ENCODE data around the gene ZNF785.

DNA sequence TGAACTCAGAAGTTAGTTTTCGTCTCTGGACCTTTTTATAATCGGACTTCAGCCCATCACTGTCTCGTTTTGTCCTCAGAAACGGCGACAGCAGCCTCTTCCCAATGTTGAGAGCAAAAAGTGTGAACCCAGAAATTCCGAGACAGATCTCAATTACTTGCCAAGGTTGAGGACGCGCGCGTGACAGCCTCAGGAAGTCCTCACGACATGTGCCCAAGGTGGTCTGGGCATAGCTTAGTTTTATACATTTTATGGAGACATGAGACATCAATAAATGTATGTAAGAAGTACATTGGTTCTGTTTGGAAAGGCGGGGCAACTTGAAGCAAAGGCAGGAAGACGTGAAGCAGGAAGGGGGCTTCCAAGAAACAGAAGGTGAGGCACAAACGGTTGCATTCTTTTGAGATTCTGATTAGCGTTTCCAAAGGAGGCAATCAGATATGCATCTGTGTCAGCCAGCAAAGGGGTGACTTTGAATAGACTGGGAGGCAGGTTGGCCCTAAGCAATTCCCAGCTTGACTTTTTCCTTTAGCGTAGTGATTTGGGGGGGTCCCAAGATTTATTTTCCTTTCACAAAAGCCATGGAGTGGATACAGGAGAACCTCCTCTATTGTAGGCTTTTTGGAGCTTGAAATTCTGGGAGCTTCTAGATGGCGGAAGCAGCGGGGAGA is 50.3 kb downstream of the ZNF785 start:
- no peak for TF ChIP-seq HDGF (IDR thresholded peaks at IDR 0.05; ENCODE audit: borderline replicate concordance)
- no peak for TF ChIP-seq ARNT (IDR thresholded peaks at IDR 0.05)
- no peak for TF ChIP-seq SP1 (IDR thresholded peaks at IDR 0.05)
- TF ChIP-seq ZNF384 (IDR thresholded peaks at IDR 0.05) = no peak
- no peak for TF ChIP-seq BHLHE40 (IDR thresholded peaks at IDR 0.05; ENCODE audit: borderline replicate concordance)
- TF ChIP-seq NFRKB (IDR thresholded peaks at IDR 0.05) = no peak
- no peak for TF ChIP-seq FOXA1 (IDR thresholded peaks at IDR 0.05)
- TF ChIP-seq, protein P1, sequence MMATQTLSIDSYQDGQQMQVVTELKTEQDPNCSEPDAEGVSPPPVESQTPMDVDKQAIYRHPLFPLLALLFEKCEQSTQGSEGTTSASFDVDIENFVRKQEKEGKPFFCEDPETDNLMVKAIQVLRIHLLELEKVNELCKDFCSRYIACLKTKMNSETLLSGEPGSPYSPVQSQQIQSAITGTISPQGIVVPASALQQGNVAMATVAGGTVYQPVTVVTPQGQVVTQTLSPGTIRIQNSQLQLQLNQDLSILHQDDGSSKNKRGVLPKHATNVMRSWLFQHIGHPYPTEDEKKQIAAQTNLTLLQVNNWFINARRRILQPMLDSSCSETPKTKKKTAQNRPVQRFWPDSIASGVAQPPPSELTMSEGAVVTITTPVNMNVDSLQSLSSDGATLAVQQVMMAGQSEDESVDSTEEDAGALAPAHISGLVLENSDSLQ (IDR thresholded peaks at IDR 0.05) = no peak; the same call in 1 of the 2 replicates
- TF ChIP-seq FOXK2 (IDR thresholded peaks at IDR 0.05) = no peak
- peak; percentile 94 for TF ChIP-seq L3MBTL2 (conservative IDR thresholded peaks at IDR 0.05)
- peak; percentile 74; the same call in 1 of the 2 replicates for TF ChIP-seq ELF4 (IDR thresholded peaks at IDR 0.05)
- no peak for TF ChIP-seq CTBP1 (IDR thresholded peaks at IDR 0.05; ENCODE audit: borderline replicate concordance)
- no peak for TF ChIP-seq SUZ12 (IDR thresholded peaks at IDR 0.05)

Measured in HEK293T (cell line).